Omental fat pad (tissue), 4 donors: Measurements from ENCODE around the gene ATP6V0D1. TPM values are rescaled to one million over a fixed set of nuclear protein-coding genes. Genes with fewer than 3 reads are reported as not detected.

Source experiments
- ATAC-seq: fragments of 150-250 bp; one replicate; pipeline ENCODE4 v1.9.1; 2016; ENCODE audit warnings: mild to moderate bottlenecking, moderate library complexity; ENCODE audit not compliant: low FRiP score
- DNase-seq: peaks from one replicate; pipeline ENCODE4 v3.0.0-alpha.2; 2019; ENCODE audit warnings: low spot score
- total RNA-seq, 4 donors: library from RNA; depleted of rRNA; stranded (reverse); fragments of >200 nt; gene quantifications; one replicate each; pipeline ENCODE4 v1.1.0, GENCODE V29; 2016
- TF ChIP-seq, protein P1 (sequence below), 3 donors: fragments of 450-650 bp; IDR thresholded peaks; one replicate each; pipeline ENCODE4 v1.5.1; 2016 to 2017; ENCODE audit warnings: antibody characterized with exemption in 3 of 3, mild to moderate bottlenecking in 3 of 3, moderate library complexity in 2 of 3

ATP6V0D1 gene
- total RNA-seq, 4 donors from 2014 or later: 67.8 to 154 (median 124) TPM

DNA sequence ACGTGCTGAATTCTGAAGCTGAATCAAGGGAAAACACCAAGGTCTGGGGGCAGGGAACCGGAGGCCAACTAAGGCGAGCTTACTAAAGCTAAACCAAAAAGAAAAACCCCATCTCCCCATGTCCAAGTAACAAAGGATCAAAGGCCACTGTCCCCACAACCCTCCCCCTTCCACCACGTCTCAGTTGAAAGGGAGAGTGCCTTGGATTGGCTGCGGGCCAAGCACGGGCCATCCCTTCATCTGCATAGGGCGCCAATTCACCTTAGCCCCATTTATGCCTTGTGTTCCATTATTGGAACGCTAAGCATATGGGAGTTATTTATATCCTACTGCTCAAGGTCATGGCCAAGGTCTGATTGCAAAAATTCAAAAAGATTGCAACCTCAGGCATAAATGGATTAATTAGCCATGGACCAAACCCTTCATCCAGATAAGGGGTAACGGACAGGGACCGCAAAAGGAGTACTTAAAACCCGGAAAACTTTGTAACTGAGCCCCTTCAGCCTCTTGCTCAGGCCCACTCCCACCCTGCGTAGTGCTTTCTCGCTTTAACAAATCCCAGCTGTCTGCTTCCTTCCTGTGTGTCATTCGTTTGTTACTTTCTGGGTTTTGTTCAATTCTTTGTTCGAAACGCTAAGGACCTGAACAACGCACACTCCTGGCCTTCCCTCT lies 740 bp upstream of the ATP6V0D1 start:
- TF ChIP-seq, protein P1, sequence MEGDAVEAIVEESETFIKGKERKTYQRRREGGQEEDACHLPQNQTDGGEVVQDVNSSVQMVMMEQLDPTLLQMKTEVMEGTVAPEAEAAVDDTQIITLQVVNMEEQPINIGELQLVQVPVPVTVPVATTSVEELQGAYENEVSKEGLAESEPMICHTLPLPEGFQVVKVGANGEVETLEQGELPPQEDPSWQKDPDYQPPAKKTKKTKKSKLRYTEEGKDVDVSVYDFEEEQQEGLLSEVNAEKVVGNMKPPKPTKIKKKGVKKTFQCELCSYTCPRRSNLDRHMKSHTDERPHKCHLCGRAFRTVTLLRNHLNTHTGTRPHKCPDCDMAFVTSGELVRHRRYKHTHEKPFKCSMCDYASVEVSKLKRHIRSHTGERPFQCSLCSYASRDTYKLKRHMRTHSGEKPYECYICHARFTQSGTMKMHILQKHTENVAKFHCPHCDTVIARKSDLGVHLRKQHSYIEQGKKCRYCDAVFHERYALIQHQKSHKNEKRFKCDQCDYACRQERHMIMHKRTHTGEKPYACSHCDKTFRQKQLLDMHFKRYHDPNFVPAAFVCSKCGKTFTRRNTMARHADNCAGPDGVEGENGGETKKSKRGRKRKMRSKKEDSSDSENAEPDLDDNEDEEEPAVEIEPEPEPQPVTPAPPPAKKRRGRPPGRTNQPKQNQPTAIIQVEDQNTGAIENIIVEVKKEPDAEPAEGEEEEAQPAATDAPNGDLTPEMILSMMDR (IDR thresholded peaks at IDR 0.05): no peak
- DNase-seq: no peak
- peak; percentile 10 for ATAC-seq

DNA sequence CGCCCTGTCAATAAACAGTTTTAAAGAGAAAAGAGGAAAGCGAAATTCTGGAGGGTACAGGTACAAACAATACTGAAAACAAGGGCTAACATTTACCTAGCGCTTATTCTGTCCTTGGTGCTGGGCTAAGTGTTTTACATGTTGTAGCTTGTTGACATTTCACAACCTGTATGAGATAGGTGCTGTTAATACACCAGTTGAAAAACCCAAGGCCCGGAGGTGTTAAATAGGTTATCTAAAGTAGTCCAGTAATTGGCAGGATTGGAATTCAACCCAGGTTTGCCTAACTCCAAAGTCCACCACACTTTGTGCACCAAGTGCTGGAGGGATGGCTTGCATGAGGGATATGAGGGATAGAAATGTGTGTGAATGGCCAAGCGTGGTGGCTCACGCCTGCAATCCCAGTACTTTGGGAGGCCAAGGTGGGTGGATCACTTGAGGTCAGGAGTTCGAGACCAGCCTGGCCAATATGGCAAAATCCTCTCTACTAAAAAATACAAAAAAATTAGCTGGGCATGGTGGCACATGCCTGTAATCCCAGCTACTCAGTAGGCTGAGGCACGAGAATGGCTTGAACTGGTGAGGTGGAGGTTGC lies 2.9 kb downstream of the ATP6V0D1 start:
- TF ChIP-seq, protein P1 (IDR thresholded peaks at IDR 0.05): no peak
- DNase-seq (no peak), ATAC-seq (no peak)

DNA sequence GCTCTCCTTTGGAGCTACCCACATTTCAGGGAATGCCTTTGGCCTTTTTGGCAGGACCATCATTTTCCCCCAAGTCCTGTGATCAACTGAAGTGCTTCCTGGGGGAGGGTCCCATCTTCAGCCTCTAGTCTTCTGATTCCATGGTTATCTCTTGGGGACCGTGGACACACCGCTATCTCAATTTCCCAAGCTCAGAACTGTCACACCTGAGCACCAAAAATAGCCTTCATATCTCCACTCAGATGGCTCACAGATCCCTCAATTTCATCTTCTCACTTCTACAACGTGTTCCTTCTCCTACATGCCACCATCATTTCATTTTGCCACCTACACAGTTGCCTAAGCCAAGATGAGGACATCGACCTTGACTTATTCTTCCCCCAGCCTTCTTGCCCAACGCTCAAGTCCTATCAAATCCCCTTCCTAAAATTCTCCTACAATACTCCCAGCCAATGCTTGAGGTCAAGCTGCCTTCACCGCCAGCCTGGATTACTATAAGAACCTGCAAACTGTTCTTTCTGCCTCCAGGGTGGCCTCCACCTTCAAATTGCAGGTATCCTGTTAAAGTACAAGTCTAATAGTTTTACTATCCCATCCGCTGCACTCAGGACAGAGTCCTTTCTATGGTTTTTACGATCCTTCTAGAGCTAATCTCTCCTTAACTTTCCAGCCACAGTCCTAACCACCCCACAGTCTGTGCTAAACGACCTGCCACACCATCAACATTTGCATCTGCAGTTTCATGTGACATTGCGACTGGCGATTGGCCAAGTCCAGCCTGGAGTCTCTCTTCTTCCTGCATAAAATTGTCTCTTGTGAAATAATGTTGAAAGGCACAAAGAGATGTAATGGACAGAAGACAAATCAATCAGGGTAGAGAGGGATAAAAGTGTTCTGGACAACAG lies 6.2 kb downstream of the ATP6V0D1 start:
- DNase-seq (no peak), ATAC-seq (no peak)
- TF ChIP-seq, protein P1 (IDR thresholded peaks at IDR 0.05): no peak

DNA sequence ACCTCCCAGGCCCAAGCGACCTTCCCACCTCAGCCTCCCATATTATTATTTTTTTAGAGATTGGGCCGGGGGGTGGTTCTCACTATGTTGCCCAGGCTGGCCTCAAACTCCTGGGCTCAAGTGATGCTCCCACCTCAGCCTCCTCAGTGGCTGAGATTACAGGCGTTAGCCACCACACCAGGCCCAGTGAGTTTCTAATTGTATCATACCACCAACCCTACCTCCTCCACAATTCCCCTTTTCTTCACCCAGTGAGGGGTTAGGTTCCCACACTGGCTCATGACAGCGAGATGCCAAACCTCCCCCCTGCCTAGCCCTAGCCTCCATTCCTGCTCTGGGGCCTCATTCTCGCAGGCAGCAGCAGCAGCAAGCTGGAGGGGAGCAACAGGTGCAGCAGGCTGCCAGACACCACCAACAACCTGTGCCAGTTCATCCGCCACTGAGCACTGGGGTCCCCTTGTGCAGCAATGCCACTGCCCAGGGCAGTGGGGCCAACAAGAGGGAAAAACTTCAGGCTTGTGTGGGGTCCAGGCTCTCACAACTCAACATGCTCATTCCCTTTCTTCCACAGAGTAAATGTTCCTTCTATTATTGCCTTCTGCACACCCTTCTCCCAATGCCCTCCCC lies 9.1 kb downstream of the ATP6V0D1 start:
- DNase-seq (no peak), ATAC-seq (no peak)
- TF ChIP-seq, protein P1 (IDR thresholded peaks at IDR 0.05): no peak

DNA sequence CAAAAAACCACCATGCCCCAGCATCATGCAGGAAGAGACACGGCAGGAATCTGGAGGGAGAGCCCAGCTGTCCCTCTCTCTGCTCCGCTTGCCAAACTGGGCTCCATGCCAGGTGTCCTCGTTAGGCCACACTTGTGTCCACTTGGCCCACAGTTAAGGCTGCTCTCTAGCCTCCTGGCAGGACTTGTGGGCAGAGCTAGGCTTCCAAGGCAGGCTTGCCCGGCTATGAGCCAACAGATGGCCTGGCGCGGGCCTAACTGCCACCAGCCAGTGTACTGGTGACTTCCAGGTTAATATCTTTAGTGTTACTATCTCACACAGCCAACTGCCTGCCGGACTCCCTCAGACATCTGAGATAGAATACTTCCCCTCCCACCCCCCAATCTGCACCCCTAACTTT lies 10.6 kb downstream of the ATP6V0D1 start:
- TF ChIP-seq, protein P1 (IDR thresholded peaks at IDR 0.05): no peak
- ATAC-seq (no peak), DNase-seq (no peak)

DNA sequence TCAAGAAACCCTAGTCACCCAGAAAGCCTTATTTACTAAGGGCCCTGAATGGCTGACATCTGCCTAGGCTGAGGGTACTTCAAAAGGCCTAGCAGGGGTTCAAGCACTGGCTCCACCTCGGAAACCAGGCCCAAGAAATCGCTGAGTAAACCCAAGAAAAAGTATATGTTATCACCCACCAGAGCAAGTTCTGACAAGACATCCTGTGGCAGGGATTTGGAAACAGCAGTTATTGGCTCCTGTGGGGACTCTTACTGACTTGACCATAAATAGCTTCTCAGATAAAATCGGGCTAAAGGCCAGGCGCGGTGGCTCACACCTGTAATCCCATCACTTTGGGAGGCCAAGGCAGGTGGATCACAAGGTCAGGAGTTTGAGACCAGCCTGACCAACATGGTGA lies 12.2 kb downstream of the ATP6V0D1 start:
- DNase-seq (no peak), ATAC-seq (no peak)
- TF ChIP-seq, protein P1 (IDR thresholded peaks at IDR 0.05): no peak
